ENCODE results near the gene IL32. TPM values are rescaled to one million over a fixed set of nuclear protein-coding genes. Genes with fewer than 3 reads are reported as not detected.

IL32 gene
- total RNA-seq, 3 donors from 2014 or later (not counting 1 experiment from before 2014, with no cell fraction given): 305 to 562 (median 319) TPM

DNA sequence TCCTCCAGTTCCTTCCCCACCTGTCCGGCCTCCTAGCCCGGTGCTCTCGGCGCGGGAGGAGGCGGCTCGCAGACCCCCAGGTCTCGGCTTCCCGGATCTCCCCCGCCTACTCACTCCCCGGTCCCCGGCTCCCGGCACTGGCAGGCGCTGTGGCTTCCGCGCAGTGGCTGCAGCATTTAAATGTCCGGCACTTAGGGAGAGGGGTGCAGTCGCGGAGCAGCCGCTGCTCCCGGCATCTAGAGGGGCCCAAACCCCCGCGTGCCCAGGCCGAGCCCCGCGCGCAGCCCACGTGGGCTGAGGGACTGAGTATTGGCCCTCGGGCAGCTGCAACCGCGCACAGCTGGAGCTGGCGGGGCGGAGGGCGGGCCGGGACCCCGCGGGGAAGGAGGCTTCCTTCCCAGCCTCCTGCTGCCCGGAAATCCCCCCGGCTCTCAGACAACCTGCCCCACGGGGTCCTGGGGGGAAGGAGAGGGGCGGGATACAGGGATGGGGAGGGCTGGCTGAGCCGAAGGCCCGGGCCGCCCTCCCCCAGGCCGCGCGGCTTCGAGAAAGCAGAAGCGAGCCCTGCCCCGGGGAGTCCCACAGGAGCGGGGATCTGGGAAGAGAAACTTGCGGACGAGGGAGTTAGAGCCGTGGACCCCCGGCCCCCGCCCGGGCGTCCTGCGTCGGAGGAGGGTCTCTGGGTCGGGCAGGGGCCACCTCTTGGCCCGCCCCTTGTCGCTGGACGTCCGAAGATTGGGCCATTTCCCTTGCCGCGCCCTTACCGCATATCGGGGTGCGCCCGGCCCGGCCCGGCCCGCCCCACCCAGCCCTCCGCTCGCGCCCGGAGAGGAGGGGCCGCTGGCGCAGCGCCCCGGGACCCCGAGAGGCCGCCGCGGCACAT, 19.4 kb upstream of the IL32 start, which contains the start of gene MMP25:
Gene MMP25 (plus strand): TSS at position 804 of the 883 bp plus-strand sequence. CDS start 357 bp downstream, outside the sequence.
- no peaks in the 10 kb centered on the region for H3K9me3 Mint-ChIP-seq
- TF ChIP-seq, protein P1, sequence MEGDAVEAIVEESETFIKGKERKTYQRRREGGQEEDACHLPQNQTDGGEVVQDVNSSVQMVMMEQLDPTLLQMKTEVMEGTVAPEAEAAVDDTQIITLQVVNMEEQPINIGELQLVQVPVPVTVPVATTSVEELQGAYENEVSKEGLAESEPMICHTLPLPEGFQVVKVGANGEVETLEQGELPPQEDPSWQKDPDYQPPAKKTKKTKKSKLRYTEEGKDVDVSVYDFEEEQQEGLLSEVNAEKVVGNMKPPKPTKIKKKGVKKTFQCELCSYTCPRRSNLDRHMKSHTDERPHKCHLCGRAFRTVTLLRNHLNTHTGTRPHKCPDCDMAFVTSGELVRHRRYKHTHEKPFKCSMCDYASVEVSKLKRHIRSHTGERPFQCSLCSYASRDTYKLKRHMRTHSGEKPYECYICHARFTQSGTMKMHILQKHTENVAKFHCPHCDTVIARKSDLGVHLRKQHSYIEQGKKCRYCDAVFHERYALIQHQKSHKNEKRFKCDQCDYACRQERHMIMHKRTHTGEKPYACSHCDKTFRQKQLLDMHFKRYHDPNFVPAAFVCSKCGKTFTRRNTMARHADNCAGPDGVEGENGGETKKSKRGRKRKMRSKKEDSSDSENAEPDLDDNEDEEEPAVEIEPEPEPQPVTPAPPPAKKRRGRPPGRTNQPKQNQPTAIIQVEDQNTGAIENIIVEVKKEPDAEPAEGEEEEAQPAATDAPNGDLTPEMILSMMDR (IDR thresholded peaks at IDR 0.05): no peak
- peaks cover 56% of the 10 kb centered on the region for H3K4me1 ChIP-seq (ENCODE audit: control insufficient read depth, insufficient read depth, low read length)
- H3K36me3 ChIP-seq (ENCODE audit: control insufficient read depth, insufficient read depth, low read length): no peaks in the 10 kb centered on the region
- peaks cover 34% of the 10 kb centered on the region for H3K27me3 ChIP-seq (ENCODE audit: control insufficient read depth, insufficient read depth, low read length)
- H3K27ac ChIP-seq (ENCODE audit: low read length): no peak within 1 kb of the TSS
- peak within 1 kb of the TSS; percentile 67 for H3K4me3 Mint-ChIP-seq
- peak within 1 kb of the TSS; percentile 34 for H3K4me3 ChIP-seq (ENCODE audit: low read length)
- ATAC-seq (peak; percentile 36 to 57 (median 41)), DNase-seq (peak in 1 of 2 donors; percentile 19)
- intact Hi-C loops (cut with micrococcal nuclease): no loop called here
- no peaks in the 10 kb centered on the region for H3K9me3 ChIP-seq (ENCODE audit: control insufficient read depth, insufficient read depth, low read length)
- H3K36me3 Mint-ChIP-seq: no peaks in the 10 kb centered on the region
- no peak within 1 kb of the TSS for H3K27ac Mint-ChIP-seq
- under 1% methylated on average over 84 of the region's 86 CpGs for WGBS (ENCODE audit: insufficient coverage)
- peaks cover 22 to 35% of the 10 kb centered on the region in 2 donors for H3K4me1 Mint-ChIP-seq
- H3K27me3 Mint-ChIP-seq (ENCODE audit: low read depth in 2 of 2): peaks cover 24 to 30% of the 10 kb centered on the region in 2 donors

DNA sequence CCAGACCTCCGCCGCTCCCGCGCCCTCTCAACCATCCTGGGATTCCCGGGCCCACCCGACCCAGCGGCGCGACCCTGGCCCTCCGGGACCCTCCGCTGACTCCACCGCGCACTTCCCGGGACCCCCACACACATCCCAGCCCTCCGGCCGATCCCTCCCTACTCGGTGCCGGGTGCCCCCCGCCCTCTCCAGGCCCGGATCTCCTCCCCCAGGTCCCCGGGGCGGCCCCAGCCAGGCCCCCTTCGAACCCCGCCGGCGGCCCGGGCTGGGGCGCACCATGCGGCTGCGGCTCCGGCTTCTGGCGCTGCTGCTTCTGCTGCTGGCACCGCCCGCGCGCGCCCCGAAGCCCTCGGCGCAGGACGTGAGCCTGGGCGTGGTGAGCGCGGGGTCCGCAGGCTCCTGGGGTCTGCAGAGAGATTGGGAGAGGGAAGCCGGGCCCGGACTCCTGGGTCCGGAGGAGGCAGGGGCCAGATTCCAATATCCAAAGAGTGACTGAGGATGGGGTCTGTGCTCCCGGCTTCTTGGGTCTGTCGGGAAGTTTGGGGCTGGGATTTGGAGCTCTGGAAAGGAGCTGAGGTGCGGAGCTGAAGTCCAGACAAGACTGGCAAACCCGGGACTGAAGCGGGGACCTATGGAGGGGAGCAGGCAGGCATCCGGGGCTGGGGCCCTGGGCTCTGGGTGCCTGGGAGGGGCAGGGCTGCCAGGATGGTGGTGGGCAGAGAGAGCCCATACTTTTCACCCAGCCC, 18.6 kb upstream of the IL32 start:
- no peaks in the 10 kb centered on the region for H3K36me3 ChIP-seq (ENCODE audit: control insufficient read depth, insufficient read depth, low read length)
- peak overlapping the region; percentile 9 for H3K4me3 Mint-ChIP-seq
- no peaks in the 10 kb centered on the region for H3K36me3 Mint-ChIP-seq
- H3K4me1 Mint-ChIP-seq: peaks cover 27 to 35% of the 10 kb centered on the region in 2 donors
- H3K9me3 Mint-ChIP-seq: no peaks in the 10 kb centered on the region
- ATAC-seq (peak in 1 of 3 donors; percentile 48), DNase-seq (peak; percentile 16 to 36)
- H3K27ac ChIP-seq (ENCODE audit: low read length): no peak overlapping the region
- H3K27me3 Mint-ChIP-seq (ENCODE audit: low read depth in 2 of 2): peaks cover 24 to 30% of the 10 kb centered on the region in 2 donors
- TF ChIP-seq, protein P1 (IDR thresholded peaks at IDR 0.05): no peak
- no peak overlapping the region for H3K4me3 ChIP-seq (ENCODE audit: low read length)
- no peak overlapping the region for H3K27ac Mint-ChIP-seq
- WGBS (ENCODE audit: insufficient coverage): 3% methylated on average over 54 of the region's 54 CpGs
- intact Hi-C loops (cut with micrococcal nuclease): no loop called here
- H3K9me3 ChIP-seq (ENCODE audit: control insufficient read depth, insufficient read depth, low read length): no peaks in the 10 kb centered on the region
- peaks cover 63% of the 10 kb centered on the region for H3K4me1 ChIP-seq (ENCODE audit: control insufficient read depth, insufficient read depth, low read length)
- peaks cover 34% of the 10 kb centered on the region for H3K27me3 ChIP-seq (ENCODE audit: control insufficient read depth, insufficient read depth, low read length)

DNA sequence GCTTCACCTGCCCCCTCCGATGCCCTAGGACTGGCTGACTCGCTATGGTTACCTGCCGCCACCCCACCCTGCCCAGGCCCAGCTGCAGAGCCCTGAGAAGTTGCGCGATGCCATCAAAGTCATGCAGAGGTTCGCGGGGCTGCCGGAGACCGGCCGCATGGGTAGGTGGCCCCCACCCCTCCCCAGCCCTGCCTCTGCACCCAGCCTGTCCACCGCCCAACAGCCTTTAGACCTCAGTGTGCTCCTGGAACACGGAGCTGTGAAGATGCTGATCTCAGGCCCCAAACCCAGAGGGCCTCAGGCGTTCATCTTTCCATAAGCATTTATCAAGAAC, 18.1 kb upstream of the IL32 start:
- H3K9me3 Mint-ChIP-seq: no peaks in the 10 kb centered on the region
- Histone ChIP-seq H3K9me3 (ENCODE audit: control insufficient read depth, insufficient read depth, low read length) (no peaks in the 10 kb centered on the region), H3K36me3 (ENCODE audit: control insufficient read depth, insufficient read depth, low read length) (no peaks in the 10 kb centered on the region), H3K27me3 (ENCODE audit: control insufficient read depth, insufficient read depth, low read length) (peaks cover 34% of the 10 kb centered on the region), H3K4me1 (ENCODE audit: control insufficient read depth, insufficient read depth, low read length) (peaks cover 63% of the 10 kb centered on the region), H3K4me3 (ENCODE audit: low read length) (no peak overlapping the region), H3K27ac (ENCODE audit: low read length) (no peak overlapping the region)
- no peak overlapping the region for H3K27ac Mint-ChIP-seq
- DNase-seq: no peak
- peaks cover 24 to 30% of the 10 kb centered on the region in 2 donors for H3K27me3 Mint-ChIP-seq (ENCODE audit: low read depth in 2 of 2)
- 20% methylated on average over 13 of the region's 13 CpGs for WGBS (ENCODE audit: insufficient coverage)
- ATAC-seq: no peak
- peaks cover 27 to 40% of the 10 kb centered on the region in 2 donors for H3K4me1 Mint-ChIP-seq
- intact Hi-C loops (cut with micrococcal nuclease): no loop called here
- TF ChIP-seq, protein P1 (IDR thresholded peaks at IDR 0.05): no peak
- no peak overlapping the region for H3K4me3 Mint-ChIP-seq
- no peaks in the 10 kb centered on the region for H3K36me3 Mint-ChIP-seq

Measured in natural killer cell (primary cell).